ENCODE results near the gene UBAP2L. TPM values are rescaled to one million over a fixed set of nuclear protein-coding genes. Genes with fewer than 3 reads are reported as not detected.
"Not testable (repeated sequence)": the region's sequence is repeated elsewhere in the genome, so short reads cannot be mapped to it uniquely, and the experiment has no call there.

The UBAP2L gene
- total RNA-seq, 4 donors from 2014 or later = 46.0 to 74.6 (median 59.4) TPM

GRCh38 chr1:154225370-154225769 is 4.6 kb downstream of the UBAP2L start:
- no peak for DNase-seq (ENCODE audit: low spot score in 2 of 2)
- intact Hi-C loops (cut with DNase I; ENCODE audit: low total_unique reads) = no loop called here
- TF ChIP-seq POLR2A (IDR thresholded peaks at IDR 0.05) (no peak), CTCF (IDR thresholded peaks at IDR 0.05) (no peak)
- 95 to 97% methylated on average over 2 of the region's 2 CpGs for WGBS, 2 donors
- H3K4me3 ChIP-seq (ENCODE audit: low read depth, poor library complexity, severe bottlenecking) = no peak overlapping the region

- H3K4me3 ChIP-seq (ENCODE audit: low read depth, poor library complexity, severe bottlenecking); intact Hi-C loops (cut with DNase I; ENCODE audit: low total_unique reads); DNase-seq (ENCODE audit: low spot score in 2 of 2): not testable (repeated sequence)
- WGBS, 2 donors = 93 to 100% methylated on average over 3 of the region's 3 CpGs
Measured at GRCh38 chr1:154231112-154231511, 10.4 kb downstream of the UBAP2L start.

DNA sequence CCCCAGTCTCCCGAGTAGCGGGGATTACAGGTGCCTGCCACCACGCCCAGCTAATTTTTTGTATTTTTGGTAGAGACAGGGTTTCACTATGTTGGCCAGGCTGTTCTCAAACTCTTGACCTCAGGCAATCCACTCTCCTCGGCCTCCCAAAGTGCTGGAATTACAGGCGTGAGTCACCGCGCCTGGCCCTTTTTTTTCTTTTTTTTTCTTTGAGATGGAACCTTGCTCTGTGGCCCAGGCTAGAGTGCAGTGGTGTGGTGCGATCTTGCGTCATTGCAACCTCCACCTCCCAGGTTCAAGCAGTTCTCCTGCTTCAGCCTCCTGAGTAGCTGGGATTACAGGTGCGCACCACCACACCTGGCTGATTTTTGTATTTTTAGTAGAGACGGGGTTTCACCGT is 12.4 kb downstream of the UBAP2L start:
- 96 to 97% methylated on average over 12 of the region's 12 CpGs for WGBS, 2 donors
- H3K4me3 ChIP-seq (ENCODE audit: low read depth, poor library complexity, severe bottlenecking); intact Hi-C loops (cut with DNase I; ENCODE audit: low total_unique reads); DNase-seq (ENCODE audit: low spot score in 2 of 2): not testable (repeated sequence)

DNA sequence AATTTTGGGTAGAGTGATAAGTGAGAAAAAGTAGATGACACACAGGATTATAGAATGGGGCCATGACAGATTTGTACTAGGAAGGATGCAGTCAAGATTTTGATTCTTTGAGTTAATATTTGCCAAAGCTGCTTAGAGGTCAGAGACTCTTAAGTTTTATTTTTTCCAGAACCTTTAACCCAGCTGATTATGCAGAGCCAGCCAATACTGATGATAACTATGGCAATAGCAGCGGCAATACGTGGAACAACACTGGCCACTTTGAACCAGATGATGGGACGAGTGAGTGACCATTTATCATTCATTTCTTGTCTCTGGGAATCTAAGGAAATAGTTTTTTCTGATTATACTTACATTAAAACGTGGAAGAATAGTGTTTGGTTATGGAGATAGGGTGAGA is 16.1 kb downstream of the UBAP2L start:
- 89 to 90% methylated on average over 4 of the region's 4 CpGs for WGBS, 2 donors
- H3K4me3 ChIP-seq (ENCODE audit: low read depth, poor library complexity, severe bottlenecking) = no peak overlapping the region
- no peak for TF ChIP-seq CTCF (IDR thresholded peaks at IDR 0.05)
- no peak for TF ChIP-seq POLR2A (IDR thresholded peaks at IDR 0.05)
- no peak for DNase-seq (ENCODE audit: low spot score in 2 of 2)
- intact Hi-C loops (cut with DNase I; ENCODE audit: low total_unique reads) = no loop called here

- WGBS, 2 donors = 96% methylated on average over 2 of the region's 2 CpGs
- TF ChIP-seq POLR2A (IDR thresholded peaks at IDR 0.05) (no peak), CTCF (IDR thresholded peaks at IDR 0.05) (no peak)
- no peak for DNase-seq (ENCODE audit: low spot score in 2 of 2)
- intact Hi-C loops (cut with DNase I; ENCODE audit: low total_unique reads) = no loop called here
- no peak overlapping the region for H3K4me3 ChIP-seq (ENCODE audit: low read depth, poor library complexity, severe bottlenecking)
Measured at GRCh38 chr1:154237435-154237834, 16.7 kb downstream of the UBAP2L start.

DNA sequence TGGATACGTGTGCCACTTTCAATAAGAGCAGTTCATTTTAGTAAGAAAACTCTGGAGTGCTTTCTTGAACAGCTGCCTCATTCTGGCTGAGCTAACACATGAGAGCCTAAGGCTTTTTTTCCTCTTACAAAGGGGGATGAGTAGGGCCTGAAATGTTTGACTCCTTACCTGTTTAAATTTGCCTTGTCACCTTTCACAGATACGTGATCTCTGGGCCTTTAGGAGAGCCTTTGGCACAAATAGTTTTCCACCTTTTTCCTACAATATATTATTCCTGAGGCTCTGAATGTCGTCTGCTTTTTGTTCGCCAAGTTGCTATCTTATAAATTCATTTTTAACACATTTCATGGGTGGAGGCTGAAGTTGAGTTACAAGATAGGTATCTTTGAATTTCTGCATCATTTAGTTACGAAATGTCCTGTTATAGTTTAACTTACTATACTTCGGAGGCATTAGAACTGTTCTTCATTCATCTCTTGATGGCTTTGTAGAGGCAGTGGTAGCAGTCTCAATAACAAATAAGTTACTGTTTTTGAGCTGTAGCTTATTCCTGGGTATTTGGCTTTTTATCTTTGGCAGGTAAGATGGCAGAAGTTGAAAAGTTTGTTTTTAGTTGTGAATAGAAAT is 17.2 kb downstream of the UBAP2L start:
- no peak overlapping the region for H3K4me3 ChIP-seq (ENCODE audit: low read depth, poor library complexity, severe bottlenecking)
- intact Hi-C loops (cut with DNase I; ENCODE audit: low total_unique reads) = no loop called here
- WGBS, 2 donors = 92% methylated on average over 6 of the region's 6 CpGs
- DNase-seq (ENCODE audit: low spot score in 2 of 2) = no peak
- TF ChIP-seq POLR2A (IDR thresholded peaks at IDR 0.05) = no peak
- no peak for TF ChIP-seq CTCF (IDR thresholded peaks at IDR 0.05)

DNA sequence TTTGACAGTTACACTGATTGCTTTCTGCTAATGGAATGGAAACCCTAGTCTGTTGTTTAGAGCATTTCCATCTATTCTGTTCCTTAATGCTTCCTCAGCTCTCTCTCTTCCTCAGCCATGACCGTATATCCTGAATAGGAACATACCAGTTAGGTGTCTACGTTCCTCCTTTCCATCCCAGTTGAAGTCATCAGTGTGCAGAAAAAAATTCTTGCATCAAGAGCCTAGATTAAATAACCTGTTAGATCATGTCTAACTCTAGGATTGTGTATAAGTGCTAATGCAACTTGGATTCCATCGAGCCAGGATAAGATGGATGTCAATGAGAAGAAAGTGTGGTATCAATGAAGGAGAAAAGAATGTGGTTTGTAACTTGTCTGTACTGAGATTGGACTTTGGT is 18.7 kb downstream of the UBAP2L start:
- DNase-seq (ENCODE audit: low spot score in 2 of 2) = no peak
- intact Hi-C loops (cut with DNase I; ENCODE audit: low total_unique reads) = no loop called here
- TF ChIP-seq CTCF (IDR thresholded peaks at IDR 0.05) = no peak
- TF ChIP-seq POLR2A (IDR thresholded peaks at IDR 0.05) = no peak
- 79 to 82% methylated on average over 3 of the region's 3 CpGs for WGBS, 2 donors
- H3K4me3 ChIP-seq (ENCODE audit: low read depth, poor library complexity, severe bottlenecking) = no peak overlapping the region

Measured in lower leg skin (tissue), 4 donors.